Colon (tissue), 2 donors: Measurements from ENCODE around the gene SLC2A5.
"Not testable (repeated sequence)": the region's sequence is repeated elsewhere in the genome, so short reads cannot be mapped to it uniquely, and the experiment has no call there.

ENCODE experiments used
- FAIRE-seq: peaks from 2 replicates; lab custom pipeline; 2012; peaks lifted over from hg19 to GRCh38; lab: Jason Lieb, UNC
- donor health status: control.
- donor health status: control.

Gene SLC2A5

GRCh38 chr1:9033363-9033762, 36.1 kb downstream of the SLC2A5 start:
- FAIRE-seq, result no peak

DNA sequence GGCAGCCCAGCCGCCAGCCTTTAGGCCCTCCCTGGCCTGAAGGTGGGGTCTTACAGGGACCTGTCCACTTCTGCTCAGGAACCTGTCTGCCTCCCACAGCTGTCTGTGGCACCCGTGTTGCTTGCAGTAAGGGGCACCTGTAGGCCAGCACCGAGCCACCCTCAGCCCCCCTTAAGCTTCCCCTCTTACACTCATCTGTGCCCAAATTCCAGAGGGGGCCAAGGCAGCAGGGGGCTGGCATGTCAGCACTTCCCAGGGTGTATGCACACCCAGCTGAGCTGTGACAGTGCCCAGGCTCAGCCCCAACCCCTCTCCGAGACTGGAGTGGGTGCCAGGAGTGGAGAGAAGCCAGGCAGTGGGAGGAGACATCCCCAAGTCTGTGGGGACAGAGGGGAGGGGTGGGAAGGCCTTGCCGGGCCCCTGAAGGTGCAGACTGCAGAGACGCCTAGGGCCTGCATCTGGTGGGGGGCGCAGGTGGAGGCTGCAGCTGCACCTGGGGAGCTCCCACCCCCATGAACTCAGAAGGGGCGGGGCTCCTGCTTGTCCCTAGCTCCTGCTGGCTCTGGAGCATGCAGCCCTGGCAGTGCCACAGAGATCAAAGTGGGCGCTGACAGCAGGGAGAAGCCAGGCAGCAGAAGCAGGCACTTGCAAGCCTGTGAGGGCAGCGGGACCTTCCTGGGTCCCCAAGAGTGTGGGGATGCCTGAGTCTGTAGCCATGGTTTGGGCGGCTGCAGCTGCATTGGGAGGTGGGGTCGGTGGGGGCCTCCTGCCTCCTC, 37.8 kb downstream of the SLC2A5 start:
- FAIRE-seq, result no peak

- FAIRE-seq, result not testable (repeated sequence)
Observed at GRCh38 chr1:9031077-9031476, 38.4 kb downstream of the SLC2A5 start.

- FAIRE-seq, result no peak
Observed at GRCh38 chr1:9028921-9029705, 40.3 kb downstream of the SLC2A5 start.

DNA sequence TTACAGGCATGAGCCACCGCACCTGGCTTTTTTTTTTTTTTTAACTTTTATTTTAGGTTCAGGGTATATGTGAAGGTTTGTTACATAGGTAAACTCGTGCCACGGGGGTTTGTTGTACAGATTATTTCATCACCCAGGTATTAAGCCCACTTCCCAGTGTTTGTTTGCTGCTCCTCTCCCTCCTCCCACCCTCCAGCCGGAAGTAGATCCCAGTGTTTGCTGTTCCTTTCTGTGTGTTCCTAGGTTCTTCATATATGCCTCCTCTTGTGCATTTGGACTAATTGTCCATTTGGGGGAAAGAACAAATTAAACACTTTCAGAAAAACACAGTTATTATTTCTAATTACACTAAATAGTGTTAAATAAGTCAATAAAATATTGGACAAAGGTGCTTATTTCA, 42.1 kb downstream of the SLC2A5 start:
- no peak for FAIRE-seq

DNA sequence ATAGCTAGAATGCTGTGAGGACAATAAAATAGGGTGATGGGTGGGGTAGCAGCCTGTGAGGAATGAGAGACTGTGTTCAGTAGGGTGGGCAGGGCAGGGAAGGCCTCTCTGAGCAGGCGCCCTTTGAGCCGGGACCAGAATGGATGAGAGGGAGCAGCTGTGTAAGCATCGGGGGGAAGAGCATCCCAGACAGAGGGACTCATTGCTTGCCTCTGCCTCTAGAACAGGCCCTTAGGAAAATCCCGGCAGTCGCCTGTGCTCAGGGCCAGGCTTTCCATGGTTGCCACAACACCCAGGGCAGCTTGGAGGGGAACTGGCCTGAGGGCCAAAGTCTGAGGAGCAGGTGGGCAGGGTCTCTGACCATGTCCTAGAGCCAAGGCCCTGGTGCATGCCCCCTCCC, 44.0 kb downstream of the SLC2A5 start:
- no peak for FAIRE-seq

GRCh38 chr1:9024837-9025236, 44.6 kb downstream of the SLC2A5 start:
- no peak for FAIRE-seq

DNA sequence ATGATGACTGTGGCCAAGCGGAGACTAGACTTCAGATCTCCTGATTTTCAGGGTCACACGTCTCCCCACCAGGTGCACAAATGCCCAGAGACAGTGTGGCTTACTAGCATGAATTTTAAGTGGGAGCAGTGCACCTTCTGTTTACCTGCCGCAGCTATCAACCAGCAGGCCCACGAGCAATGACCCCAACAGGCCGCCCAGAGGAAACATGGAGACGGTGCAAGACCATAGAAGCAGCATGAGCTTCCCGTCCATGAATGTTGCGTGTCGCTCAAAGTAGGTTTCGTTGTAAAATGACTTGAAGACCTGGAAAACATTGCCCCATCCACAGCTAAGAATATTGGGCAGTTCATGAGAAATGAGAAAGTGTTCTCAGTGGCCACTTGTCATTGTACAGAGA, 46.7 kb downstream of the SLC2A5 start:
- FAIRE-seq, result no peak

DNA sequence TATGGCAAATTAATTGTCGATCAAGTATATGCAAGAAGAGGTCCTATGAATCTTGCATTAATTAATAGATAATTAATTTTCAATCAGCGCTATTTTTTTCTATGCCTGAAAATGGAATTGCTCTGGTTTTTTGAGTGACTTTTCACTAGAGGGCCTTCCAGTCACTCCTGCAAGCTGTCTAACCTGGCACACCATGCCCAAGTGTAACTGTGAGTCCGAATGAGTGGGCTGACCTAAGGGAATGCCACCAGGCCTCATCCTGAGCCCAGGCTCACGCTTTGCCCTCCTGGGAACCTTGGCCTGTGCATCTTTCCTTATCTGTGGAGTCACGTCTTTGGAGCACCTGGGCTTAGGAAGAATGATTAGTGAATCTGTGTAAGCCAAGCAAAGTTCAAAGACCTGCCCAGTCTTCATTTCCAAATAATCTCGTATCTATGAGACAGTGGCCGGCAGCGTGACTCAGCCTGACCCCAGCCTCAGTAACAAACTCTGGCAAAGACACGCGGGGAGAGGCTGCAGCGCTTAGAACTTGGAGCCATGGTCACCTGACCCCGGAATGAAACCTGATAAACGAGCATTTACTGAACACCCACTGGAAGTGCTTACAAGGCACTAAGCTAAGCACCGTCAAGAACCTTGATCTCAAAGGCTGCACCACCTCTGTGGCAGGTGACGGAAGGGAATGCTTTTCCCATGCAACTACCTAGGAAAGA, 47.3 kb downstream of the SLC2A5 start:
- FAIRE-seq, result not testable (repeated sequence)

DNA sequence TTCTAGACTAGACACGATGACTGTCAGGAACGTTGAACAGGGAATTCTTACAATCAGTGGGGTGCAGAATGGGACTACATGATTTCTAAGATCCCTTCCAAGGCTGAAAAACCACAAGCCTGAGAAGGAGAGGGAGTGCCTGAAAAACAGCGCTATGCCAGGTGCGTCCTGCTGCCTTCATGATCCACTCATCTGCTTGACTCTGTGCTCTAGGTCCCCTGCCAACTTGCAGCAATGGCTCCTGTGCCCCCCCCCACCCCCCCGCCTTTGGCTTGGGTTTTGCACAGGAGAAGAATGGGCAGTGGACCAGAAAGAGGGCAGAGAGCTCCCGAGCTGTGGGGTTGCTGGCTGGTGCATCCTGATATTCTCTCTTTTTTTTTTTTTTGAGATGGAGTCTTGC, 49.1 kb downstream of the SLC2A5 start:
- no peak for FAIRE-seq

GRCh38 chr1:9019896-9020295, 49.5 kb downstream of the SLC2A5 start:
- no peak for FAIRE-seq

DNA sequence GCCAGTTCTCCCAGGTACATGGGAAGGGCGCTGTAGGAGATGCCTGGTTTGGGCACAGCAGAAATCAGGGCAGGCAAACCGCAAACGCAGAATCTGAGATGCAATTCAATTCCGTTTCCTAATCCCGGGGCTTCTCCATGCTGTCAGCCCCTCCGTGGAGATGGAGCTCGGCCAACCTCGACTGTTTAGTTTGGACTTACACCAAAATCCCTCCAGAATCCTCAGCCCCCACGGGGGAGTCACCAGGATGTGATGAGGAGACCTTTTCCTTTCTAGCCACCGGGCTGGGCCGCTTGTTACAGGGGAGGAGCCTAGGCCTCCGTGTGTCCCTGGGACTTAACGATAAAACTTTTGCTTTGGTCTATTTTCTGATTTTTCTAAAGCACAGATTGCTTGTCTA, 51.1 kb downstream of the SLC2A5 start:
- no peak for FAIRE-seq

DNA sequence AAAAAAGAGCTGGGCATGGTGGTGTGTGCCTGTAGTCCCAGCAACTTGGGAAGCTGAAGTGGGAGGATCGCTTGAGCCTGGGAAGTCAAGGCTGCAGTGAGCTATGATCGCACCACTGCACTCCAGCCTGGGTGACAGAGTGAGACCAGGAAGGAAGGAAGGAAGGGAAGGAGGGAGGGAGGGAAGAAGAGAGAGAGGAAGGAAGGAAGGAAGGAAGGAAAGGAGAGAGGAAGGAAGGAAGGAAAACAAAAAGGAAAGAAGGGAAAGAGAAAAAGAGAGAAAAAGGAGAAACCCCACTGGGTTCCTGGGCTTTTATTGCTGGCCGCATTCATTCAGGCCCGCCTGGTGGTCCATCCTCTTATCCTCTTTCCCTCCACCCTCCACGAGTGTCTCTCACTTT, 53.0 kb downstream of the SLC2A5 start:
- FAIRE-seq, result no peak

DNA sequence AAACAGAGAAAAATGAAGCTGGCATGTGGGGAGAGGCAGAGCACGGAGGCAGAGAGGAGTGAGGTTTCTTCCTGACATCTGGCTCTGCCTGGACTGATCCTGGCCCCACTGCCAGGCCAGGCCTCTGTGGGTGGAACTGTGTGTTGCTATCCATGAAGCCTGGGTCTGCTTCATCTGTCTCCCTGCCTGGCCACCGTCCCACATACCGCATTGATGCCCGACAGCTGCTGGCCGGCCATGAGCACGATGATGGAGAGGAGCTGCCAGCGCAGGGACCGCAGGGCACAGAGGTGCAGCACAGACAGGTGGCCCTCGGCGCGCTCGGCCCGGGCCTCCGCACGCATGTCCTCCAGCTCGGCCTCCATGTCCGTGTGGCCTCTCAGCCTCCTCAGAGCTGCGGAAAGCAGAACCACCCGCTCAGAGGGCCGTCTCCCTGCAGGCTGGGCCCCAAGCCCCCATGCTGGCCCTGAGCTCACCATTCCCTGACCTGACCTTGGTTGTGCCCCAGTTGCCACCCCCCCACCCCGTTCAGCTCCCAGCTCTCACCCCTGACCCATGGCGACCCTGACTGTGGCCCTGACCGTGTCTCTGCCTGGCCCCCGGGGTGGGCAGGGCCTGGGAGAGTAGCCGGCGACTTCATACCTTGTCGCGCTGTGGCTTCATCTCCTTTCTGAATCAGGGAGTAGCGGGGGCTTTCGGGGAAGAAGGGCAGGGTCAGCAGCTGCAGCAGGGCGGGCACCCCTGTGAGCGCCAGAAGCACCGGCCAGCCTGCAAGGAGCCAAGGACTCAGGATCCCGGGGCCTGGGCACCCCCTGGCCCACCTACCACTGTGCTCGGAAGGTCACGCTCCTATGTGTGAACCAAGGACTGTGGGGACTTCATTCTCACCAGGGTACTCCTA, 54.7 kb downstream of the SLC2A5 start:
- FAIRE-seq, result no peak

- no peak for FAIRE-seq
Observed at GRCh38 chr1:9013819-9014218, 55.6 kb downstream of the SLC2A5 start.

DNA sequence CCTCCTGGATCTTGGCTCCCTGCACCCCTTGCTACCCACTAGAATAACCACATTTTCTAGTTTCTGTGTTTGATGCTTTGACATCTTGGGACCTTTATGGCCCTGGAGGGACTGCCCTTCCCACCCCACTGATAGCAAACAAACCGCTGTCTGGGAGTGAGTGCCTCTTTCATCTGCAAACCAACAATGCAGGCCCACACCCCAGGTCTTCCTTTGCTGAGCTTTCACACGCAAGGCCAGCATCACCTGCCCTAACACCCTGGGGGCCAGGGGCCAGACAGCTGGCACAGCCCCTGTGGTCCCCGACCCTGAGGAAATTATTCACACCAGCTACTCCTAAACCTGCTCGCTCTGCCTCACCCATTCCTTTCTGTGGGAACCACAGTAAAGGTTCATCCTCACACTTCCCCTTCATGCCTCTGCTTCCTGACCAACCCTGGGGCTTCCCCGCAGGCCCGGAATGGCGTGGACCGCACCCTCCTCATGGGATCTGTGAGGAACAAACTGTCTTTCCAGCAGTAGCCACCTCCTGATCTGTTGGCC, 58.6 kb downstream of the SLC2A5 start:
- FAIRE-seq, result no peak

DNA sequence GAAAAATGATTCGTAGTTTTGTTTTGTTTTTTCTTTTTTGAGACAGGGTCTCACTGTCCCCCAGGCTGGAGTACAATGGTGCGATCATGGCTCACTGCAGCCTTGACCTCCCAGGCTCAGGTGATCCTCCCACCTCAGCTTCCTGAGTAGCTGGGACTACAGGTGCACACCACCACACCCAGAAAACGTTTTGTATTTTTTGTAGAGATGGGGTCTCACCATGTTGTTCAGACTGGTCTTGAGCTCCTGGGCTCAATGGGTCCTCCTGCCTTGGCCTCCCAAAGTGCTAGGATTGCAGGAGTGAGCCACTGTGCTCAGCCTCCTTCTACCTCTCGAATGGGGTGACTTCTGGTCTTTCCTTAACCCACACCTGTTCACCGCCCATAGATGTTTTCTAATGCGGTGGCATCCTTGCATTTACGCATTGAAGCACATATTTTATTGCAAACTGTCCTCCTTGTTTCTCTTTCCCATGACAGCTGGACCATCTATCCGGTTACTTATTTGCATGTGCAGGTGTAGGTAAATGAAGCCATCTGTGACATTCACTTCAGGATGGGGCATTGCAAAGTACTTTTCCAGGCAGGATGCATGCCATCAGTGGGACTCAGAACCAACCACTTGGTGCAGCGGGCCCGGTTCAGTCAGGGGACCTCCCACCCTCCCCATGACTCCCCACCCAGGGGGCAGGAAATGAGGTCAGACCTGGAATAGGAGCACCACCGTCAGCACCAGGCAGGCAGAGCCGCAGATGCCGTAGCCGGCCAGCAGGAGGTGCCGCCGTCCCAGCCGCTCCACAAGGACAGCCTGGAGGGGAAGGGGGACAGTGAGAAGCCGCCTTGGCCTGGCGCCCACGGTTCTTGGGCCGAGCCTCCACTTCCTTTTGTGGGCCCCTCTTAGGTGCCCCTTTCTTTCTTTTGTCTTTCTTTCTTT, 59.7 kb downstream of the SLC2A5 start:
- no peak for FAIRE-seq

- FAIRE-seq, result no peak
Observed at GRCh38 chr1:9008236-9008635, 61.2 kb downstream of the SLC2A5 start.

- no peak for FAIRE-seq
Observed at GRCh38 chr1:9006956-9007615, 62.3 kb downstream of the SLC2A5 start.

GRCh38 chr1:9005395-9005708, 64.1 kb downstream of the SLC2A5 start:
- FAIRE-seq, result no peak
